HAP-1 (cell line): ENCODE measurements around the gene LIN7C.
A peak's percentile ranks its signal among the peaks of the same experiment; 100 is the strongest.
"Not testable (repeated sequence)": the region's sequence is repeated elsewhere in the genome, so short reads cannot be mapped to it uniquely, and the experiment has no call there.

Experiments used
- DNase-seq, 2 experiments: peaks; one replicate each; pipeline ENCODE4 v3.0.0-alpha.2; 2016 to 2020; ENCODE audit warnings: low spot score in 2 of 2
- H3K27me3 ChIP-seq: fragments of 250-450 bp; sonication (Bioruptor Pico); 2 replicates; pipeline ENCODE4 v1.5.1; 2020; ENCODE audit warnings: low read depth, mild to moderate bottlenecking, moderate library complexity
- H3K36me3 ChIP-seq: fragments of 250-450 bp; sonication (Bioruptor Pico); replicated peaks from 2 replicates; pipeline ENCODE4 v1.5.1; 2020; ENCODE audit warnings: mild to moderate bottlenecking
- H3K4me1 ChIP-seq: fragments of 250-450 bp; sonication (Bioruptor Pico); 2 replicates; pipeline ENCODE4 v1.5.1; 2020; ENCODE audit warnings: mild to moderate bottlenecking
- H3K4me3 ChIP-seq: fragments of 250-450 bp; sonication (Bioruptor Pico); 2 replicates; pipeline ENCODE4 v1.5.1; 2020; ENCODE audit warnings: mild to moderate bottlenecking, moderate library complexity
- H3K9me3 ChIP-seq: fragments of 250-450 bp; sonication (Bioruptor Pico); 2 replicates; pipeline ENCODE4 v1.5.1; 2020; ENCODE audit warnings: mild to moderate bottlenecking, moderate library complexity
- in situ Hi-C: fragments of 300-500 bp; cut with MboI; formaldehyde crosslinking; loops from 3 replicates; pipeline ENCODE4 v1.14.3; 2020; ENCODE audit warnings: low sequenced_read_pairs, inconsistent platforms, mixed read lengths

LIN7C gene

DNA sequence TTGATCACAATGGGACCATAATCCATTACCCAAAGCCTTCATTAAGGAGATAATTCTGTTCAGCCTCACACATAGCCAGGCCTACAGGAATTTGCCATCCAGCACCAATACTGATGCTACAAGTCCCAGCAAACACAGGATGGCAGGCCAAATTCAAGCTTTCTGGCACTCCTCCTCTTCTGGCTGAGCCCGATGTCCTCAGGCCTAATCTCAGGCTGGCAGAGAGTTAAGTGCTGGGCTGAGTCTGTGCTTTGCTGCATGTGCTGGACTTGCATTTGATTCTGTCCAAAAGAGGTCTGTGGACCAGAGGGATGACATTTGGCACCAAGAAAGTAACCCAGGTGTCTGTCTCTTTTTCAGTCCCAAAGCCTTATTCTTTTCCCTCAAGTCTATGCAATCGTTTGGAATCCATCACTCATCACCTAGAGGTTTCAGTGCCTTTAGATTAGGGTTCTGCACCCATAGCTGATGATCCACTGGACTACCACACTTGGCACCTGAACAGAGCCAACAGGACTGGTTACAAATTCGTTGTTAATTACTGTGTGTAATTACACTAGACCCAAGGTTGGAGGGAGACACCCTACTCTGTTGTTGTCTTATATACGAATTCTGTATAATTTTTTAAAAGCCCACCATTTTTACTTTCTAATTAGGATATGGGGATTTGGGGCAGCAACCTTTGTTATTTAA is 19.4 kb upstream of the LIN7C start:
- peaks cover 8% of the 10 kb centered on the region for H3K4me1 ChIP-seq
- no peak overlapping the region for H3K4me3 ChIP-seq
- no peaks in the 10 kb centered on the region for H3K36me3 ChIP-seq
- H3K27me3 ChIP-seq: peaks cover 6% of the 10 kb centered on the region
- in situ Hi-C loops: no loop called here
- no peak for DNase-seq
- H3K9me3 ChIP-seq: no peaks in the 10 kb centered on the region

DNA sequence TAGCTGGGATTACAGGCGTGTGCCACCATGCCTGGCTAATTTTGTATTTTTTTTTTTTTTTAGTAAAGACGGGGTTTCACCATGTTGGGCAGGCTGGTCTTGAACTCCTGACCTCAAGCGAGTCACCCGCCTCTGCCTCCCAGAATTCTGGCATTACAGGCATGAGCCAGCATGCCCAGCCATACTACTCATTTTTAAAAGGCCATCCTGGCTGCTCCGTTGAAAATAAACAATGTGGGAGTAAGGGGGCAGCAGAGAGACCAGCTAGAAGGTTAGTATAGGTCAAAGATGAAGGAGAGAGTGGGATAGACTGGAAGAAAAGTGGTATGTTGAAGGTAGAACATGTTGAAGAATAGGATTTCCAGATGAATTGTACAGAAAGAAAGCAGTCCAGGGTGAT is 17.6 kb upstream of the LIN7C start:
- peaks cover 9% of the 10 kb centered on the region for H3K27me3 ChIP-seq
- peaks cover 8% of the 10 kb centered on the region for H3K4me1 ChIP-seq
- no peaks in the 10 kb centered on the region for H3K9me3 ChIP-seq
- H3K4me3 ChIP-seq: no peak overlapping the region
- DNase-seq: peak; percentile 32 to 34
- in situ Hi-C loops: no loop called here
- no peaks in the 10 kb centered on the region for H3K36me3 ChIP-seq

DNA sequence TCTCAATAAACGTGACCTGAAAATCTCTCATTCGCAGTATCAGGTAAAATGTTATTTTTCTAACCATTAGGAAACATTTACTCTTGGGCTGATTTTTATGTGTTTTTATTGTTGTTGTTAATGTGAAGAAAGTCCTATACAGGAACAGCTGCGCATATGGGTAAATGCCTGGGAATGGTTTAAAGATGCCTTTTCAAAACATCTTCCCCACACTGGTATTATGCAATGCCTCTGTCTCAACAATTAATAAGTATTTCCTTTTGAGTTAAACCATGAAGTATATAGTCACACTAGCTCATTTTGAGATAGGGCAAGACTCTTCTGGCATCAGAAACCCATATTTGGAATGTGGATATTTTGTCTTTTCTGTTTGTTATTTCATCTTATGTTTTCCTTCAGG is 13.7 kb upstream of the LIN7C start:
- in situ Hi-C loops: no loop called here
- no peak for DNase-seq
- H3K27me3 ChIP-seq: peaks cover 15% of the 10 kb centered on the region
- no peak overlapping the region for H3K4me3 ChIP-seq
- no peaks in the 10 kb centered on the region for H3K4me1 ChIP-seq
- H3K36me3 ChIP-seq: no peaks in the 10 kb centered on the region
- H3K9me3 ChIP-seq: no peaks in the 10 kb centered on the region

DNA sequence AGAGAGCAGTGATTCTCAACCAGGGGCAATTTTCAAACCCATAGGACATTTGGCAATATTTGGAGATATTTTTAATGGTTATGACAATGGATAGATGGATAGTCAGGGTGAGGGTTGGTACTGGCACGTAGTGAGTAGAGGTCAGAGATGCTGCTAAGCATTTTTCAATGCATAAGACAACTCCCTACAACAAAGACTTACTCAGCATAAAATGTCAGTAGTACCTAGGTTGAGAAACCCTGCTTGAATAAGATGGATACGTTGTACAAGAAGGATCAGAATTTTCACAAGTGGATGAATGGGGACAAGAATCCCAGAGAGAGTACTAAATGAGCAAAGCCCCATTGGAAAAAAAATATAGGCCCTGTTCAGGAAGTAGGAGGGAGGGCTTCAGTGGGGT is 11.9 kb upstream of the LIN7C start:
- Histone ChIP-seq H3K27me3 (peaks cover 15% of the 10 kb centered on the region), H3K9me3 (no peaks in the 10 kb centered on the region), H3K4me1 (peaks cover under 1% of the 10 kb centered on the region; the same call in 1 of the 2 replicates), H3K36me3 (no peaks in the 10 kb centered on the region), H3K4me3 (no peak overlapping the region)
- DNase-seq: no peak
- in situ Hi-C loops: no loop called here

DNA sequence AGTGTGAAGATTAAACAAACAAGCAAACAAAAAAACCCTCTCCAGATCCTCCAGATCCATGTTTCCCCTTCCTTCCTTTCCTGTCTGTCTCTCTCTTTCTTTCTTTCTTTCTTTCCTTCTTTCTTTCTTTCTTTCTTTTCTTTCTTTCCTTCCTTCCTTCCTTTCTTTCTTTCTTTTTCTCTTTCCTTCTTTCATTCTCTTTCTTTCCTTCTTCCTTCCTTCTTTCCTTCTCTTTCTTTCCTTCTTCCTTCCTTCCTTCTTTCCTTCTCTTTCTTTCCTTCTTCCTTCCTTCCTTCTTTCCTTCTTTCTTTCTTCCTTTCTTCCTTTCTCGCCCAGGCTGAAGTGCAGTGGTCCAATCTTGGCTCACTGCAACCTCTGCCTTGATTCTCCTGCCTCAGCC is 10.9 kb upstream of the LIN7C start:
- in situ Hi-C loops, H3K4me3 ChIP-seq, DNase-seq, H3K9me3 ChIP-seq, H3K36me3 ChIP-seq, H3K4me1 ChIP-seq: not testable (repeated sequence)
- peaks cover 15% of the 10 kb centered on the region for H3K27me3 ChIP-seq

DNA sequence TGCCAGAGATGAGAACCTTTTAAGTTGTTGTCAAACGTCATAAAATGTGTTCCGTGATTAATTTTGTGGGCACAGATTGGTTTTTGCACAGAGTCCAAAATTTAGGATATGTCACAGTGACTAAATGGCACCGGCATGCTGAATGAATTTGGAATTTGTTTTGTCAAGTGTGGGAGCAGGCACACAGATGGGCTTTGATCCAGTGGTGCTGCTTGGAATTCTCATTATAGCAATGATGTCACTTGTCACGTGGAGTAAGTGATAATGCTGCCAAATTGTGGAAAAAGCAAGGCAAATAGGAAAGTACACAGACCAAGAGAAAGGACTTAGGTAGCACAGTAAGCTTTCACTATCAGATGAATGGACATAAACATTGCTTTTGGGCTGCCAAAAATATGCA is 8.0 kb upstream of the LIN7C start:
- no peaks in the 10 kb centered on the region for H3K36me3 ChIP-seq
- H3K9me3 ChIP-seq: no peaks in the 10 kb centered on the region
- peaks cover 3% of the 10 kb centered on the region; the same call in 1 of the 2 replicates for H3K4me1 ChIP-seq
- peaks cover 6% of the 10 kb centered on the region; the same call in 1 of the 2 replicates for H3K27me3 ChIP-seq
- no peak for DNase-seq
- in situ Hi-C loops: no loop called here
- H3K4me3 ChIP-seq: no peak overlapping the region

DNA sequence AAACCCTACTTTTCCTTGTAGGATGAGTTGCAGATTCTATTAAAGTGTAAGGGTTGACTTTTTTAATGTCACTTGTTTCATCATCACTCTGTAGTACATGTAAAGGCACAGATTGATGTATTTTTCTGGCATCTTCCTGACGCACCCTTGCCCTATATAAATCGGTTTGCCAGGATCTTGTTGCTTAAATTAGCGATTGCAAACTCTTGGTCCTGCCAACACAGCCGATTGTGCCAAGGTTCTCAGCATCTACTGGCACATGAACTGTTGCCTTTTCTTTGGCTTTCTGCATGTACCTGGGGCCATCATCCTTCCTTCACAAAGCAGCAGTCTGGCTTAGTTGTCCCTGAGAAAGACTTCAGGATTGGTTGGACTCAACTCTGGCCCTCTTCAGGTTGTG is 7.5 kb upstream of the LIN7C start:
- Histone ChIP-seq H3K27me3 (peaks cover 5% of the 10 kb centered on the region; the same call in 1 of the 2 replicates), H3K9me3 (no peaks in the 10 kb centered on the region), H3K4me1 (peaks cover 3% of the 10 kb centered on the region; the same call in 1 of the 2 replicates), H3K36me3 (no peaks in the 10 kb centered on the region), H3K4me3 (no peak overlapping the region)
- in situ Hi-C loops: no loop called here
- no peak for DNase-seq

DNA sequence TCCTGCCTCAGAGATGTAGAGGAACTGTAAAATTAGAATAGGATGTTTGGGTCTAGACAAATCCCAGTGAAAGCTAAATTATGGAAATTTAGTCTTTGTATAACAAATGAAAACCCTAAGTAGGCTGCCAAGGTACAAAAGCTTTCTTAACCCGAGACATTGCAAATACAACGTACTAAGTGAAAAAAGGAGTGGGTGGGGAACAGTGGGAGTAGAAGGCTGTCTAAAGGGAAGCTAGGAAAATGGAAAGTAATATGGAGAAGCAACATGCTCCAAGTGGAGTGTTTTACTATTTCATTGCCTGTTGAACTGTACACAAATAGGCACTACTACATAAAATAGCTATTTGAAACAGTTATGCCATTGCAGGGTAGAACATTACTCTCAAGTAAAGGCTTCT is 6.8 kb upstream of the LIN7C start:
- H3K9me3 ChIP-seq: no peaks in the 10 kb centered on the region
- DNase-seq: peak in 1 of 2 experiments; percentile 4
- in situ Hi-C loops: no loop called here
- no peak overlapping the region for H3K4me3 ChIP-seq
- H3K27me3 ChIP-seq: no peaks in the 10 kb centered on the region
- no peaks in the 10 kb centered on the region for H3K36me3 ChIP-seq
- peaks cover 3% of the 10 kb centered on the region; the same call in 1 of the 2 replicates for H3K4me1 ChIP-seq

DNA sequence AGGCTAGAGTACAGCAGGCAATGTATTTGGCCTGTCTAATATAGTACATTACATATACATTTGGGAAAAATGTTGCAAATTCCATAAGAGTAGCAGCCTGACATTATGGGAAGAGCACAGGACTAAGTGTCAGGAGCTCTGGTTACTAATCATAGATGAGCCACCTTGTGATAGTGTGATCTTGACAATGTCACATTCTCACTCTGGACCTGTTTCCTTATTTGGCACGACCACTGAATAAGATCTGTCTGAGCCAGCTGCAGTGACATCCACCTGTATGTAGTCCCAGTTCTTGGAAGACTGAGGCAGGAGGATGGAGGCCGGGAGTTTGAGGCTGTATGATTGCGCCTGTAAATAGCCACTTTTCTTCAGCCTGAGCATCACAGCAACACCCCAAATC is 5.7 kb upstream of the LIN7C start:
- Histone ChIP-seq H3K4me3 (no peak overlapping the region), H3K36me3 (no peaks in the 10 kb centered on the region), H3K9me3 (no peaks in the 10 kb centered on the region), H3K4me1 (peaks cover 8% of the 10 kb centered on the region; the same call in 1 of the 2 replicates), H3K27me3 (no peaks in the 10 kb centered on the region)
- in situ Hi-C loops: no loop called here
- DNase-seq: no peak

DNA sequence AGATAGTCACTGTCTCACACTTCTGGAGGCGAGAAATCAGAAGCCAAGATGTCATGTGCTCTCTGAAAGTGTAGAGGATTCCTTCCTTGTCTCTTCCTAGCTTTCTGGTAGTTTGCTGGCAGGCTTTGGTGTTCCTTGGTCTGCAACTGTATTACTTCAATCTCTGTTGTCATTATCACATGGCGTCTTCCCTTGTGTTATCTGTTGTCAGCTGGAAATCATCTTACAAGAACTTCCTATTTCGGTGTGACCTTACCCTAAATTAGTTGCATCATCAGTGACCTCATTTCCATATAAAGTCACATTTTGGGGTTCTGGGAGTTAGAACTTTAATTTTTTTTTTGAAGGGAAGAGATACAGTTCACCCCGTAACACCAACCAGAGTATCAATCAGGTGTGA is 3.3 kb upstream of the LIN7C start:
- Histone ChIP-seq H3K4me1 (peaks cover 11% of the 10 kb centered on the region; the same call in 1 of the 2 replicates), H3K9me3 (no peaks in the 10 kb centered on the region), H3K27me3 (no peaks in the 10 kb centered on the region), H3K36me3 (no peaks in the 10 kb centered on the region), H3K4me3 (no peak overlapping the region)
- no peak for DNase-seq
- in situ Hi-C loops: no loop called here

DNA sequence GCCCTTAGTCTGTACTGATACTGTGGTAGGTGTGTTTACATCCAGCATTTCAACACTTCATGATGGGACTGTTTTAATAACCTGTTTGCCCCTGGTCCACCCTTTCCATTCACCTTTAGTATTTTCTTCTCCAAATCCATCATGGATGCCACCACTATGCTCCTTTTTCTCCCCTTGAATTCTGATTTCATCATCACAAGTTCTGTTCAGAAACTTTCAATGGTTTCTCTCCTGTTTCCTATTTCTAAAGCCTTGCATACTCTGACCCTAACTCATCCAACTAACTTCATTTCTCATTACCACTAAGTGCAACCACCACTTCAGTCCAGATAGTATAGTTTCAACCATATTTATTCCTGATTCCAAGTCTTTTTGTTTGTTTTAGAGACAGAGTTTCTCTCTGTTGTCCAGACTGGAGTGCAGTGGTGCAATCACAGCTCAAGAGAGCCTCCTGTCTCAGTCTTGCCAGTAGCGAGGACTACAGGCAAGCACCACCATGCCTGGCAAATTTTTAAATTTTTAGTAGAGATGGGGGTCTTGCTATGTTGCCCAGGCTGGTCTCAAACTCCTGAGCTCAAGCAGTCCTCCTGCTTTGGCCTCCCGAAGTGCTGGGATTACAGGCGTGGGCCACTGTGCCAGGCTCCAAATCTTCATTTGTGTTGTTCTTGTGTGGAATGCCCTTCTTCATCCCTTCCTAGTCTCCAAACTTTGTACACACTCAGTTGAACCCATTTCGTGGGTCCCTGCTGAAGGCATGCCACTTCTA is 1.2 kb upstream of the LIN7C start:
- peak overlapping the region; percentile 78 for H3K4me3 ChIP-seq
- no peaks in the 10 kb centered on the region for H3K9me3 ChIP-seq
- H3K27me3 ChIP-seq: no peaks in the 10 kb centered on the region
- DNase-seq: no peak
- in situ Hi-C loops: no loop called here
- peaks cover 4% of the 10 kb centered on the region for H3K36me3 ChIP-seq
- peaks cover 13% of the 10 kb centered on the region; the same call in 1 of the 2 replicates for H3K4me1 ChIP-seq

DNA sequence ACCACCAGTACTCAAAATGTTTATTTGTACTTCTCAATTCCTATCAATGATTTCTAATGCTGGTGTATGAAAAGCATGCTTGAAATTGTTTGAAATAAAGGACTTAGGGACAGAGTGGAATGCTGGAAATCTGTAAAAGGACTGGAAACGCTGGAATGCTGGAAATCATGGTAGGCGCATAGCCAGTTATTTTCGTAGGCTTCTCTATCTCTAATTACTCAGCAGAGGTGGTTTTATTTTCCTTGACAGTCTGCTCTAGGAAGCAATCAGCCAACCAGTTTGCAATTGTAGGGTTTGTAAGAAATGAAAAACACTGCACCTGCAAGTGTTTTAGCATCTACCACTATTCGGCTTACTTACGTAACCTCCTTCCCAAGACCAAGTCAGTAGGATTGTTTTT is 788 bp downstream of the LIN7C start:
- no peaks in the 10 kb centered on the region for H3K27me3 ChIP-seq
- H3K4me3 ChIP-seq: peak overlapping the region; percentile 78
- peaks cover 13% of the 10 kb centered on the region for H3K4me1 ChIP-seq
- peaks cover 19% of the 10 kb centered on the region for H3K36me3 ChIP-seq
- H3K9me3 ChIP-seq: no peaks in the 10 kb centered on the region
- DNase-seq: no peak
- in situ Hi-C loops: no loop called here

DNA sequence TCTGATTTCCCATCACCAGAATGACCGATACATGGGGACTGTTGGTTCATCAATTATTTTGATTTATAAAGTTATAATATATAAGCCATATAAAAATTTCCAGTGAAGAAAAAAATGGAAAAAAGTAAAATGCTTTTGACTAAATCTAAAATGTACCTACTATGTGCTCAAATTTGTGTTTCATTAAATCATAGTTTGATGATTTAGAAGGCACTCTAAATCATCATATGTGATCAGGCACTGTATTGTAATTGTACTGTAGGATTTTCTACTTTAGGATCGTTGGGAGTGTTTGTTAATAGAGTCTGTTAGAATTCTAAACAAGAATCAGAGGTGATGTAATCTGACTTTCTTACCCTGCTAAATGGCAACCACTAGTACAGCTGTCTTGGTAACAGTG is 2.4 kb downstream of the LIN7C start:
- H3K9me3 ChIP-seq: no peaks in the 10 kb centered on the region
- DNase-seq: no peak
- H3K36me3 ChIP-seq: peaks cover 32% of the 10 kb centered on the region
- no peaks in the 10 kb centered on the region for H3K27me3 ChIP-seq
- peaks cover 13% of the 10 kb centered on the region for H3K4me1 ChIP-seq
- in situ Hi-C loops: no loop called here
- H3K4me3 ChIP-seq: no peak overlapping the region

DNA sequence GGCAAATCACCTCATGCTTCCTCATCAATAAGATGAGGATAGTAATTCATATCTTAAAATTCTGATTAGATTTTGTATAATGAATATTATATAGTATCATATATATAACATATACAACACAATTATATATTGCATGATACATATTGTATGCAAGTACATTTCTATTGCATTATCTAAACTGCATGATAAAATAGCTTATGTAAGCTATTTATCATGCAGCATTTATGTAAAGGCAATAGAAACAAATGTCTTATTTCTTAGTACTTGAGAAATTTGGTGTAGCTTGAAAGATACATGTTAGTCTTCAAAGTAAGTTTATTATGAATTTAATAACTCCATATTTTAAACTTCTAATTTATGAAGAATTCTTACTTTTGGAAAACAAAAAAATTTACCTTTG is 5.5 kb downstream of the LIN7C start:
- in situ Hi-C loops: no loop called here
- Histone ChIP-seq H3K4me1 (peaks cover 10% of the 10 kb centered on the region), H3K27me3 (no peaks in the 10 kb centered on the region), H3K4me3 (no peak overlapping the region), H3K9me3 (no peaks in the 10 kb centered on the region), H3K36me3 (peaks cover 50% of the 10 kb centered on the region)
- no peak for DNase-seq
